Bronchial epithelial cell (primary cell): ENCODE results near the gene SPTBN5. TPM values are rescaled to one million over a fixed set of nuclear protein-coding genes. Genes with fewer than 3 reads are reported as not detected.

Source experiments
- DNase-seq: peaks from one replicate; pipeline ENCODE4 v3.0.0-alpha.2; 2010; ENCODE audit warnings: low read depth
- FAIRE-seq: peaks from 2 replicates; lab custom pipeline; 2011; peaks lifted over from hg19 to GRCh38; lab: Jason Lieb, UNC
- H3K27me3 ChIP-seq: 2 replicates; pipeline ENCODE4 v1.5.1; 2011; ENCODE audit warnings: low read length; ENCODE audit not compliant: control insufficient read depth, insufficient read depth
- H3K36me3 ChIP-seq: 2 replicates; pipeline ENCODE4 v1.5.1; 2011; ENCODE audit warnings: low read length; ENCODE audit not compliant: control insufficient read depth, insufficient read depth
- H3K4me3 ChIP-seq: 2 replicates; pipeline ENCODE4 v1.5.1; 2011; ENCODE audit warnings: mild to moderate bottlenecking, low read depth, low read length, control low read depth
- total RNA-seq: library from RNA; depleted of rRNA; stranded (reverse); fragments of >200 nt; gene quantifications from 2 replicates; pipeline ENCODE4 v1.2.1, GENCODE V29; 2014
- TF ChIP-seq, protein P1 (sequence below): IDR thresholded peaks from 2 replicates; pipeline ENCODE4 v1.5.1; 2011; ENCODE audit warnings: mild to moderate bottlenecking, moderate library complexity, low read length, control low read depth, inconsistent platforms; ENCODE audit not compliant: insufficient read depth, severe bottlenecking

SPTBN5 gene
- total RNA-seq, 1 donor from 2014 or later, result 0.53 TPM

DNA sequence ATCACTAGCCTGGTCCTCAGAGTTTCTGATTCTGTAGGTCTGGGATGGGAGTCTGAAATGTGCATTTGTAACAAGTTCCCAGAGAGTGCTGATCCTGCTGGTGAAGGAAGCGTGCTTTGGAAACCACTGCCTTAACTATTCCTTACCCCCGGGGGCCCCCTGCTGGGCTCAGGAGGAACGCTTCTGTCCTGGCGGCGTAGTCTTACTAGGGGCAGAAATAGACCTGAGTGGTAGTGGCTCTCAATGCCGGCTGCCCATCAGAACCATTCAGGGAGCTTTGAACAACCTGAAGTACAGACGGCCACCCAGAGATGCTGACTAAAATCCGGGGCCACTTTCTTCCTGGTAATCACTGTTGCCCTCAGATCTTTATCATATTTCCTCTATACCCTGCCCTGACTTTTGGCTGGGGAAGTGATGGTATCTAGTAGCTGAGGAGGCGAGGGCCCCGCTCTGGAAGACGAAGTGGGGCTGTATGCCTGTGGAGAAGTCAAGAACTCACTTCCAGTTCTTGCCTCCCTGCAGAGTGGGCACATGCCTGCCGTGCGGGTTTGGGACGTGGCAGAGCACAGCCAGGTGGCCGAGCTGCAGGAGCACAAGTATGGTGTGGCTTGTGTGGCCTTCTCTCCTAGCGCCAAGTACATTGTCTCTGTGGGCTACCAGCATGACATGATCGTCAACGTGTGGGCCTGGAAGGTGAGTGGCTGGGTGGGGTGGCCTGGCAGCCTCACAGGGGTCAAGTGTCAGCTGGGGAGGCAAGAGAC lies 82.2 kb downstream of the SPTBN5 start:
- Histone ChIP-seq H3K27me3 (no peaks in the 10 kb centered on the region), H3K36me3 (peaks cover 39% of the 10 kb centered on the region), H3K4me3 (no peak overlapping the region)
- TF ChIP-seq, protein P1, sequence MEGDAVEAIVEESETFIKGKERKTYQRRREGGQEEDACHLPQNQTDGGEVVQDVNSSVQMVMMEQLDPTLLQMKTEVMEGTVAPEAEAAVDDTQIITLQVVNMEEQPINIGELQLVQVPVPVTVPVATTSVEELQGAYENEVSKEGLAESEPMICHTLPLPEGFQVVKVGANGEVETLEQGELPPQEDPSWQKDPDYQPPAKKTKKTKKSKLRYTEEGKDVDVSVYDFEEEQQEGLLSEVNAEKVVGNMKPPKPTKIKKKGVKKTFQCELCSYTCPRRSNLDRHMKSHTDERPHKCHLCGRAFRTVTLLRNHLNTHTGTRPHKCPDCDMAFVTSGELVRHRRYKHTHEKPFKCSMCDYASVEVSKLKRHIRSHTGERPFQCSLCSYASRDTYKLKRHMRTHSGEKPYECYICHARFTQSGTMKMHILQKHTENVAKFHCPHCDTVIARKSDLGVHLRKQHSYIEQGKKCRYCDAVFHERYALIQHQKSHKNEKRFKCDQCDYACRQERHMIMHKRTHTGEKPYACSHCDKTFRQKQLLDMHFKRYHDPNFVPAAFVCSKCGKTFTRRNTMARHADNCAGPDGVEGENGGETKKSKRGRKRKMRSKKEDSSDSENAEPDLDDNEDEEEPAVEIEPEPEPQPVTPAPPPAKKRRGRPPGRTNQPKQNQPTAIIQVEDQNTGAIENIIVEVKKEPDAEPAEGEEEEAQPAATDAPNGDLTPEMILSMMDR, result peak; percentile 91
- FAIRE-seq (peak; percentile 93), DNase-seq (peak; percentile 66)

DNA sequence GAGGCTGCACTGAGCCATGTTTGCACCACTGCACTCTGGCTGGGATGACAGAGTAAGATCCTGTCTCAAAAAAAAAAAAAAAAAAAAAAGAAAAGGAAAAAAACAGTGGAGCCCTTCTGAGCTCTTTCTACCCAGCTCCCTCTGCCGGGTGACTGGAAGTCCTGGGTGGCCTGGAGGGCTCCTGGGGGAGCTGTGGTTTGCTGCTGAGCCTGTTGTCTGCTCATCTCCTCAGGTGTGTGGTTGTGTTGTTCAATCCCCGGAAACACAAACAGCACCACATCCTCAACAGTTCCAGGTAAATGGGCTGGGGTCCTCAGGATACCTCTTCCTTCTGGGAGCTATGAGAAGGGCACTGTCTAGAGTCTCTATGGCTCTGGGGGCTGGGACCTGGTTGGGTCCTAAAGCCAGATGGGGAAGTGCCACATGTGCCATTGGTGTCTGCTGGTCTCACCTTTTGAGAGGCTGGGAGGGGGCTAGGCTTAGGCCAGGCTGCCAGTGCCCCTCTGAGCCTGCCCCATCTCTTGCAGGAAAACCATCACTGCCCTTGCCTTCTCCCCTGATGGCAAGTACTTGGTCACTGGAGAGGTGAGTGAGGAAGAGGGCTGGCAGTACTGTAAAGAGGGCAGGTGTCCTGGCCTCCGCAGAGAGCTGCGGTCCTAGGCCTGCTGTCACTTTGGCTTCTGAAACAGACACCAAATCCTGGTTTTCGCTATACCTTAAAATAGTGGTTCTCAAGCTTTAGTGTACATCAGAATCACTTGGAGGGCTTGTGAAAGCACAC lies 83.0 kb downstream of the SPTBN5 start:
- TF ChIP-seq, protein P1, result no peak
- peaks cover 36% of the 10 kb centered on the region for H3K36me3 ChIP-seq
- FAIRE-seq, result no peak
- H3K27me3 ChIP-seq, result no peaks in the 10 kb centered on the region
- H3K4me3 ChIP-seq, result no peak overlapping the region
- DNase-seq, result no peak

DNA sequence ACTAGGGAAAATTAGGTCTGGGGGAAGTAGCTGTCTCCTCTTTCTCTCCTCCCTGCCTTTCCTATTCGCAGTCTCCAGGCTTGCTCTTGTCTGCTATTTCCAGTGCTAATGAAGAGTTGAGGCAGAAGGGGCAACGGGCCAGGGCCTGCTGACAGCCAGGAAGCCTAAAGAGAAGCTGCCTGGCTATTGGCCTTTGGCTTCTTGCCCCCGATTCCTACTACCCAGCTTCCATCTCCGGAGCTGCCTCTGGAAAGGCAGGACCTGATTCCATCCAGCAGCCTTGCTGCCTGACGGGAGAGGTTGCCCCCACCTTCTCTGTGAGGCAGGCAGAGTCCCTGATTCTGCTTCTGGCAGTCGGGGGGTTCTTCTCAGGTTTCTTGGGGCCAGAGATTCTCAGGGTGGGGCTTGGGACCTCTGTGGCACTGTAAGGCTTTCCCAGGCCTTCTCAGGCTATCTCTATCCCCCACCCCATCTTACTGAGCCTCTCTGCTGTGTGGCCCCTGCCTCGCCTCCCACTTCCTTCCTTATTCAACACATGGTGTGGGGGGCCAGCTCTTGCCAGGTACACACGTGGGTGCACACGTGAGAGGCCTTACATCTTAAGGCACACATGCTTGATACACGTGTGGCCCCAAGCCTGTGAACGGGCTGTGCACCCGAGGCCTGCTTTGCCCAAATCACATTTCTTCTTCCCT lies 84.2 kb downstream of the SPTBN5 start:
- no peak for FAIRE-seq
- H3K4me3 ChIP-seq, result no peak overlapping the region
- TF ChIP-seq, protein P1, result no peak
- peaks cover 27% of the 10 kb centered on the region for H3K36me3 ChIP-seq
- H3K27me3 ChIP-seq, result no peaks in the 10 kb centered on the region
- no peak for DNase-seq

DNA sequence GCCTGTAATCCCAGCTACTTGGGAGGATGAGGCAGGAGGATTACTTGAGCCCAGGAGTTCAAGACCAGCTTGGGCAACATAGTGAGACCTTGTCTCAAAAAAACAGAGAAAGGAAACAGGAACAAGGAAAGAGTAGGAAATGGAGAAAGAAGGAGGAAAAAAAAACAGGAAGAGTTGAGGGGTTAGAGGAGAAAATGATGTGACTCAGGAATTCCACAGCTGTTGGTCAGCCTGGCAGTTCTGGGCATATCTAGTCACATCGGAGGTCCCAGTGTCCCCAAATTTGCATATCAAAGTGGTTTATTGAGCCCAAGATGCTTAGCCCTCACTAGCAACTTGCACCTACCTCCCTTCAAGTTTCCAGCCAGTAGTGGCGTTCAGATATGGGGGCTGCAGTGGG lies 84.7 kb downstream of the SPTBN5 start:
- H3K36me3 ChIP-seq, result peaks cover 23% of the 10 kb centered on the region
- TF ChIP-seq, protein P1, result no peak
- H3K27me3 ChIP-seq, result no peaks in the 10 kb centered on the region
- H3K4me3 ChIP-seq, result no peak overlapping the region
- FAIRE-seq, result no peak
- DNase-seq, result no peak

DNA sequence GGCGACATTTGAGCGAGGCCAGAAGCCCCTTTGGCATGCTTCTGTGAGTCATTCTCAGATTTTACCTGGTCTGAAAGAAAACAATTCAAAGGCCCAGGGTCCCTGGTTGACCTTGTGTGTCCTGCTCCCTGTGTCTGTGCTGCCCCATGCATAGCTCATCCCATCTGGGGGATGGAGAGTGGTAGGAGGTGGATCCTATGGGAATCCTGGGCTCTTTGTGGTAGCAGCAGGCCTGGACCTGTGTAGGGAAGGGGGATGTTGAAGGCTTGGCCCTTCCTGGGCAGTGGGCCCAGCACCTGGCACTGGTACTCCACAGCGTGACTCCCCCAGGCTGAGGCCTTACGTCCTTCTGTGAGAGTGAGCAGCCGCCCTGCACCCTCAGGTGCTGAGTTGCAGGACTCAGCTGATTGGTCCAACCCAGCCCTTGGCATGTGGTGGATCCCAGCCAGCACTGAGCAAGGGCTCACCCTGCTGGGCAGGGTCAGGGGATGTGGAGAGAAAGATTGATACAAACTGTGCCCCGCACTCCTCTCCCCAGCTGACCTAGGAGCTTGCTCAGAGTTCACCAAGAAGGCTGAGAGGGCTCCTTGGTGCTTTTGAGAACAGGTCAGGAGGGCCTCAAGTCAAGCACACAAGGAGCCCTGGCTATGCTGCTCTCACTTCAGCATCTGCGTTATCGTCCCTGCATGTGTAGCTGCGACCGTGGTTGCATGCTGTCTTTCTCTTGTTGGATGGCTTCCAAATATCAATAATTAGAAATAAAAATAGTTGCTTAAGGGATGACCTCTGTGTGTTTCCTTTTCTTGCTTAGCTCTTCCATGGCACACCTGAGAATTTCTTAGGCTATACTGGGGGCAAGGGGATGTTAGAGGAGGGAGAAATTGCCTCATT lies 87.3 kb downstream of the SPTBN5 start:
- peak; percentile 93 for DNase-seq
- TF ChIP-seq, protein P1, result peak; percentile 68
- peak; percentile 90 for FAIRE-seq

More for the DNA sequence above, 87.3 kb downstream of the SPTBN5 start:
- no peaks in the 10 kb centered on the region for H3K27me3 ChIP-seq
- H3K4me3 ChIP-seq, result no peak overlapping the region
- peaks cover 3% of the 10 kb centered on the region for H3K36me3 ChIP-seq
